ENCODE results near the gene SNX7.

- TF ChIP-seq GATA2 (IDR thresholded peaks at IDR 0.05; ENCODE audit: low read depth, low read length), result no peak
- no peak for TF ChIP-seq GATA3 (IDR thresholded peaks at IDR 0.05; ENCODE audit: low read depth, low read length)
These were observed 31.0 kb downstream of the SNX7 start for GRCh38 chr1:98692482-98692881.

All from SH-SY5Y (cell line).